Body of pancreas (tissue), 4 donors: ENCODE data around the gene CDHR1. TPM values are rescaled to one million over a fixed set of nuclear protein-coding genes. Genes with fewer than 3 reads are reported as not detected.

Experiments used
- ATAC-seq: fragments of 150-250 bp; one replicate; pipeline ENCODE4 v1.9.1; 2016
- DNase-seq, 4 donors: peaks; one replicate each; pipeline ENCODE4 v3.0.0-alpha.2; 2019
- H3K27ac ChIP-seq, 4 donors: fragments of 200-600 bp; sonication (generic); 1 replicate in 3 of 4; 2 replicates in 1 of 4; pipeline versions ENCODE4 v1.5.1 to v1.6.1; 2016 to 2019; ENCODE audit warnings: mild to moderate bottlenecking in 1 of 4, mixed read lengths in 1 of 4, moderate library complexity in 1 of 4
- H3K27me3 ChIP-seq, 2 donors: fragments of 200-600 bp; sonication (generic); one replicate each; pipeline ENCODE4 v1.6.0; 2016; ENCODE audit warnings: mild to moderate bottlenecking in 1 of 2
- H3K36me3 ChIP-seq, 2 donors: fragments of 200-600 bp; sonication (generic); replicated peaks in 1 of 2; 2 replicates each; pipeline ENCODE4 v1.5.1; 2016; ENCODE audit warnings: low read depth in 2 of 2; ENCODE audit not compliant: insufficient read depth in 1 of 2
- H3K4me1 ChIP-seq: fragments of 200-600 bp; sonication (generic); one replicate; pipeline ENCODE4 v1.6.0; 2016
- H3K4me3 ChIP-seq, 2 donors: fragments of 200-600 bp; sonication (generic); 1 replicate in 1 of 2; 2 replicates in 1 of 2; pipeline ENCODE4 v1.5.1; 2016 to 2019
- H3K9me3 ChIP-seq, 3 donors: fragments of 200-600 bp; sonication (generic); 1 replicate in 2 of 3; 2 replicates in 1 of 3; pipeline ENCODE4 v1.5.1; 2016
- CTCF ChIP-seq, 7 experiments: fragments of 450-650 bp in 4 of 7; fragments of 200-600 bp in 3 of 7; sonication (generic) in 3 of 7; IDR thresholded peaks; one replicate each; pipeline ENCODE4 v1.5.1; 2016 to 2019; ENCODE audit warnings: antibody characterized with exemption in 7 of 7
- POLR2A ChIP-seq, 3 donors: fragments of 450-650 bp; IDR thresholded peaks; one replicate each; pipeline ENCODE4 v1.6.1; 2016; ENCODE audit warnings: antibody characterized with exemption in 3 of 3, mild to moderate bottlenecking in 2 of 3
- WGBS, 2 donors: methylation state at CpG; one replicate each; pipeline ENCODE4 v1.1.5; 2017; 5-methylcytosine and 5-hydroxymethylcytosine counted together
- intact Hi-C: fragments of 100-400 bp; cut with DNase I; formaldehyde crosslinking; loops from one replicate; pipeline ENCODE4 v1.15.1; 2023
- total RNA-seq, 2 donors: library from RNA; depleted of rRNA; stranded (reverse); fragments of >200 nt; gene quantifications; one replicate each; pipeline ENCODE4 v1.1.0, GENCODE V29; 2016

Gene CDHR1
- total RNA-seq, 2 donors from 2014 or later: 0.26 TPM; not detected in 1

DNA sequence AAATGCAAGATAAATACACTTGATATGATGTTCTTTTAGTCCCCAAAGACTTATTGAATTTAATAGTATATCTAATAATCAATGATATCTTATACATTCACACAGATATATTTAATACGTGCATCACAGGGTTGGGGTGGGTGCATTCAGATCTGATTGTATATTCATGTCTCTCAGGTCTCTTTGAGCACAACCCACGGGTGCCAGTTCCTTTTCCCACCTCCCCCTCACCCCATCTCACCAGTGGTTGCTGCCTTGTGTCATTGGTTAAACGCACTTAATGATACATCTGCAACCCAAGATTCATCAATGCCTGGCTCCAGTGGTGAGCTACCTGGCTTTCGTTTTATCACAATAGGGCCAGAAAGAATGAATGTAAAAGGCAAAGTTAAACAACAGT is 40.8 kb downstream of the CDHR1 start:
- DNase-seq: no peak
- H3K27ac ChIP-seq: no peak overlapping the region
- 53 to 64% methylated on average over 4 of the region's 4 CpGs for WGBS, 2 donors
- no peaks in the 10 kb centered on the region for H3K9me3 ChIP-seq
- H3K27me3 ChIP-seq: peaks cover 0 to 6% of the 10 kb centered on the region in 2 donors
- ATAC-seq: no peak
- H3K4me3 ChIP-seq: no peak overlapping the region
- no peak for TF ChIP-seq POLR2A (IDR thresholded peaks at IDR 0.05)
- no peak for TF ChIP-seq CTCF (IDR thresholded peaks at IDR 0.05)
- no peaks in the 10 kb centered on the region for H3K36me3 ChIP-seq
- no peaks in the 10 kb centered on the region for H3K4me1 ChIP-seq
- intact Hi-C loops: no loop called here

- Histone ChIP-seq H3K9me3 (no peaks in the 10 kb centered on the region), H3K4me1 (no peaks in the 10 kb centered on the region), H3K4me3 (no peak overlapping the region), H3K36me3 (no peaks in the 10 kb centered on the region), H3K27ac (no peak overlapping the region), H3K27me3 (peaks cover 0 to 6% of the 10 kb centered on the region in 2 donors)
- no peak for DNase-seq
- no peak for ATAC-seq
- TF ChIP-seq POLR2A (IDR thresholded peaks at IDR 0.05): no peak
- no peak for TF ChIP-seq CTCF (IDR thresholded peaks at IDR 0.05)
- intact Hi-C loops: no loop called here
- WGBS, 2 donors: 75 to 84% methylated on average over 5 to 6 of the region's 6 CpGs
These were observed 42.5 kb downstream of the CDHR1 start for GRCh38 chr10:84236807-84237198.

GRCh38 chr10:84237199-84238051 is 43.1 kb downstream of the CDHR1 start:
- Histone ChIP-seq H3K27ac (no peak overlapping the region), H3K4me3 (no peak overlapping the region), H3K27me3 (peaks cover 0 to 6% of the 10 kb centered on the region in 2 donors), H3K9me3 (no peaks in the 10 kb centered on the region), H3K36me3 (no peaks in the 10 kb centered on the region), H3K4me1 (no peaks in the 10 kb centered on the region)
- DNase-seq: no peak
- TF ChIP-seq CTCF (IDR thresholded peaks at IDR 0.05): no peak
- TF ChIP-seq POLR2A (IDR thresholded peaks at IDR 0.05): no peak
- ATAC-seq: no peak
- intact Hi-C loops: no loop called here
- 45 to 94% methylated on average over 12 to 51 of the region's 52 CpGs for WGBS, 2 donors

GRCh38 chr10:84238909-84239308 is 44.6 kb downstream of the CDHR1 start:
- Histone ChIP-seq H3K9me3 (no peaks in the 10 kb centered on the region), H3K4me1 (no peaks in the 10 kb centered on the region), H3K4me3 (no peak overlapping the region), H3K27ac (no peak overlapping the region), H3K36me3 (no peaks in the 10 kb centered on the region), H3K27me3 (peaks cover 0 to 6% of the 10 kb centered on the region in 2 donors)
- TF ChIP-seq CTCF (IDR thresholded peaks at IDR 0.05) (no peak), POLR2A (IDR thresholded peaks at IDR 0.05) (no peak)
- ATAC-seq (no peak), DNase-seq (no peak)
- intact Hi-C loops: no loop called here
- 58 to 75% methylated on average over 3 of the region's 3 CpGs for WGBS, 2 donors
